Keratinocyte (primary cell): ENCODE data around the gene RNLS.

Experiments
- EZH2 ChIP-seq: IDR thresholded peaks from one replicate; pipeline ENCODE4 v1.6.1; 2012; ENCODE audit warnings: inconsistent platforms, mild to moderate bottlenecking, low read length, moderate library complexity
- TF ChIP-seq, protein P1 (sequence below), 3 experiments: IDR thresholded peaks in 1 of 3; conservative IDR thresholded peaks in 1 of 3; optimal IDR thresholded peaks in 1 of 3; 2 replicates in 2 of 3; 3 replicates in 1 of 3; pipeline versions ENCODE3 to v1.5.1; 2011; ENCODE audit warnings: low read length in 3 of 3, mild to moderate bottlenecking in 3 of 3, moderate library complexity in 2 of 3, control low read depth in 1 of 3, inconsistent platforms in 1 of 3; ENCODE audit not compliant: insufficient read depth in 2 of 3; ENCODE audit errors: extremely low read depth in 1 of 3

DNA sequence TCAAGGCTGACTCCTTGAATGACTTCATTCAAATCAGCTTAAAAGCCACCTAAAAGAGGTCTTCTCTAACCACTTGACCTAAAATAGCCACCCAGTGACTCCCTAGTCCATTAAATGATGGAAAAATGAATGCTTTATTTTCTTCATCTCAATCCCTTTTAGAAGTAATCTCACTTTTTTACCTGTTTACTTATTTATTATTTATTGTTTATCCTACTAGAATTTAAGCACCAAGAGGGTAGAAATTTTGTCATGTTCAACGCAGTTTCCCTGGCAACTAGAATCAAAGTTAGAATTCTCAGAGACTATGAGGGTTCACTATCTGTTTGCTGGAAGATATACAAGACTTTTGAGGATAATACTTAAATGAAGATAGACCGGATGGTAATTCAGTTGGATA is 3.3 kb upstream of the RNLS start, which contains the start of gene LIPJ:
- TF ChIP-seq, protein P1, sequence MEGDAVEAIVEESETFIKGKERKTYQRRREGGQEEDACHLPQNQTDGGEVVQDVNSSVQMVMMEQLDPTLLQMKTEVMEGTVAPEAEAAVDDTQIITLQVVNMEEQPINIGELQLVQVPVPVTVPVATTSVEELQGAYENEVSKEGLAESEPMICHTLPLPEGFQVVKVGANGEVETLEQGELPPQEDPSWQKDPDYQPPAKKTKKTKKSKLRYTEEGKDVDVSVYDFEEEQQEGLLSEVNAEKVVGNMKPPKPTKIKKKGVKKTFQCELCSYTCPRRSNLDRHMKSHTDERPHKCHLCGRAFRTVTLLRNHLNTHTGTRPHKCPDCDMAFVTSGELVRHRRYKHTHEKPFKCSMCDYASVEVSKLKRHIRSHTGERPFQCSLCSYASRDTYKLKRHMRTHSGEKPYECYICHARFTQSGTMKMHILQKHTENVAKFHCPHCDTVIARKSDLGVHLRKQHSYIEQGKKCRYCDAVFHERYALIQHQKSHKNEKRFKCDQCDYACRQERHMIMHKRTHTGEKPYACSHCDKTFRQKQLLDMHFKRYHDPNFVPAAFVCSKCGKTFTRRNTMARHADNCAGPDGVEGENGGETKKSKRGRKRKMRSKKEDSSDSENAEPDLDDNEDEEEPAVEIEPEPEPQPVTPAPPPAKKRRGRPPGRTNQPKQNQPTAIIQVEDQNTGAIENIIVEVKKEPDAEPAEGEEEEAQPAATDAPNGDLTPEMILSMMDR (optimal IDR thresholded peaks at IDR 0.05 in 1 of 3, IDR thresholded peaks at IDR 0.05 in 1 of 3, conservative IDR thresholded peaks at IDR 0.05 in 1 of 3; ENCODE audit: extremely low read depth in 1 of 3, insufficient read depth in 2 of 3, low read length in 3 of 3), result no peak
- no peak for TF ChIP-seq EZH2
